ENCODE results near the gene ZSCAN2.
"Not testable (repeated sequence)": the region's sequence is repeated elsewhere in the genome, so short reads cannot be mapped to it uniquely, and the experiment has no call there.

ZSCAN2 gene

DNA sequence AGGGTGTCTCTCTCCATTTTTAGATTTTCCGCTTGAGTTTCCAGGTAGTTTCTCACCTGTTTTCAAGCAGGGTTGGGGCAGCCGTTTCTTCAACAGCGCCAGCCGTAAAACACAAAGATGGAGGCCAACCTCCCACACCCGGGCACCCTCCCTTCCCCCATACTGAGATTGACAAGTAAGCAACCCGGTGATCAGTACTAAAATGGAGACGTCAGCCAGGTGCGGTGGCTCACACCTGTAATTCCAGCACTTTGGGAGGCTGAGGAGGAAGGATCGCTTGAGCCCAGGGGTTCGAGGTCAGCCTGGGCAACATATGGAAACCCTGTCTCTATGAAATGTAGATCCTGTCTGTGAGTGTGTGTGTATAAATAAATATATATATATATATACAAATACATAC, 903 bp upstream of the ZSCAN2 start:
- no peak for DNase-seq

DNA sequence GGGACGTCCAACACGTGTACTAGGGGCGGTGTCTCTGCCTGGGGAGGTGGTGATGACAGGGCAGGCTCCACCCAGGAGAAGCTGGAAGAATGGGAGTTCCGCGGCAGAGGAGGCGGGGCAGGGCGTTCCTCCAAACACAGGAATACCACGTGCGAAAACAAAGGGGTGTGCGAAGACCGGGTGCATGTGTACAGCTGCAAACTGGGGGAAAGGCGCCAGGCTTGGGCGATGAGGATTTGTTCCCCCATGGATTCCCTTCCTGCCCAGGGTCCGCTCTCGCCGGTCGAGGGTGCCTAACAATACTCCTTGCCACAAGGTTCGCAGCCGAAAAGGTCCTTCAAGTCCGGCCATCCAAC, 500 bp upstream of the ZSCAN2 start:
- DNase-seq = peak; percentile 55

DNA sequence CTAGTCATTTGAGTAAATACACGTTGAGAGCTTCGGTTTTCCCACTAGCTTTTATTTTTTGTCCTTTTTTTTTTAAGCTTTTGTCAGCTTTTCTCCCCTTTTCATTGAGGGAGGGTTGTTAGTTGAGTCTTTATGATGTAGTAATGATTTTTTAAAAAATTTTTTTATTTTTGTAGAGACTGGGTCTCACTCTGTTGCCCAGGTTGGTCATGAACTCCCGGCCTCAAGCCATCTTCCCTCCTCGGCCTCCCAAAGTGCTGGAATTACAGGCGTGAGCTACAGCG, 688 bp downstream of the ZSCAN2 start:
- DNase-seq = no peak

DNA sequence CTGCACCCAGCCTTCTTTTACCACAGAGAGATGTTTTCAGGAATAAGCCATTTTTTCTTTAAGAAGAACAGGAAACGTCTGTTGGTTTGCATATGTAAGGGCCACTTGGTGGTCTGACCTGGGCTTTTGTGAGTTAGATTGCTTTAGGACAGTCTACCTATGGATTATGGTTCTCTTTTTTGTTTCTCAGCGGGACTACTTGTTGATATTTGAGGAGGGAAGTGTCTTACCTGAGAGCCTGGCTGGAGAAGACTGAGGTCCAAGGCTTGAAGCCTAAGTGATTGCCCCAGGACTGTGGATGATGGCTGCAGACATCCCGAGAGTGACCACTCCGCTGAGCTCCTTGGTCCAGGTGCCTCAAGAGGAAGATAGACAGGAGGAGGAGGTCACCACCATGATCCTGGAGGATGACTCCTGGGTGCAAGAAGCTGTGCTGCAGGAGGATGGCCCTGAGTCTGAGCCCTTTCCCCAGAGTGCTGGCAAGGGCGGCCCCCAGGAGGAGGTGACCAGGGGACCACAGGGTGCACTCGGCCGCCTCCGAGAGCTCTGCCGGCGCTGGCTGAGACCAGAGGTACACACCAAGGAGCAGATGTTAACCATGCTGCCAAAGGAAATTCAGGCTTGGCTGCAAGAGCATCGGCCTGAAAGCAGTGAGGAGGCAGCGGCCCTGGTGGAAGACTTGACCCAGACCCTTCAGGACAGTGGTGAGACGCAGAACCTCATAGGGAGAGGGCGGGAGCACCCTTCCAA, 3.0 kb downstream of the ZSCAN2 start:
- DNase-seq = no peak

DNA sequence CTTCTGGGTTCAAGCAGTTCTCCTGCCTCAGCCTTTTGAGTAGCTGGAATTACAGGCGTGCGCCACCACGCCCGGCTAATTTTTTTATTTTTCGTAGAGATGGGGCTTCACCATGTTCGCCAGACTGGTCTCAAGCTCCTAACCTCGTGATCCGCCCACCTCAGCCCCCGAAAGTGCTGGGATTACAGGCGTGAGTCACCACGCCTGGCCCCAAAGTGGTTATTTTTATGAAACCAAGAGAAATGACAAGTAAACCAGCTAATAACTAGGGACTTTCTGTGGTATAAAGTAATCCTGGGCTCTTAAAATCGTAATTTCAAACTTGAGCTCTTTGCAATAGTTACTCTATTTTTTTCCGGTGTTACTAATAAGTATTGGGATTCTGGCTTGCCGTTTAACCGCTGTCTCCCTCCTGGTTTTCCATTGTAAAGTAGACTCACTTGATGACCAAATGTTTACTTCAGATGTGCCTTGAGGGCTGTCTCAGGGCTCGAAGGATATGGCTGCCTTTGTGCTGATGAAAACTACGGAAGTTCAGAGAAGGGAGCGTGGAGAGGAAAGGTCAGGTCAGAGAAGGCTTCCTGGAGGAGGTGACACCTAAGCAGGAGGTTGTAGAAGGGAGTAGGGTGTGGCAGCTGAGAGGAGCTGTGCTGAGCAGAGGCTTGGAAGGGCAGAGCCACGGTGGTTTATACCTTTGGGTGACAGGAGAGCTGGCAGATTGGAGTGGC, 4.2 kb downstream of the ZSCAN2 start:
- DNase-seq = peak; percentile 84

DNA sequence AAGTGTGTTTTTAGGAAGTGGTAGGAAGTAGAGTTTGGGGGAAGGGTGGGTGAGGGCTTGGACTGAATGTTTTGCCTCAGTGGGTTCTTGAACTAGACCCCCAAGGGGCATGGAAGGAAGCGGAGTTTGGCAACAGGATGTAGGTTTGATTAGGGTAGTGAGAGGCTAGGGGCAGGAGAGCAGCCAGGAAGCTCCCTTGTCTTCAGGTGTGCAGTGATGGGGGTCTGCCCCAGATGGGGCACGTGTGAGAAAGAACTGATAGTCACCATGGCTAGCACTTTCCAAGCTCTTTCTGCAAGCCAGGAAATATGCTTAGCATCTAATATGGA, 4.7 kb downstream of the ZSCAN2 start:
- DNase-seq = no peak

DNA sequence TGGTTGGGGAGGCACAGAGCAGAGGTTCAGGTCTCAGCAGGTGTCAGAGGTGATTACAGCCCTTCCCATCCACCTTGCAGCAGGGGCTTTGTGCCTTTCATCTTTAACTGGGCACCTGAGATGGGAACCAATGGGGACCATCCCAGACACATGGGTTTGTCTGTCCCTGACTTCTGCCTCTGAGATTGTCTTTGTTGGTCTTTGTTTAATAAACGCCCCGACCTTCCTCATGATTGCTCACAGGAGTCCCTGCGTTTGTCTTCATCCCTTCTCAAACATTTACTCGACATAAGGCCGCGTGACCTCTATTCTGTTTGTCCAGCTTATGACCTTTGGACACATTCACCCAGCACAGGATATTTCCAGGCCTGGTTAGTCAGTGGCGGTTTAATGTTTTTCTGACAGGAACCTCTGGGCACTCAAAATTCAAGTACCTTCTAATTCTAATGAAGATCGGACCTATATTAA, 5.9 kb downstream of the ZSCAN2 start:
- no peak for DNase-seq

DNA sequence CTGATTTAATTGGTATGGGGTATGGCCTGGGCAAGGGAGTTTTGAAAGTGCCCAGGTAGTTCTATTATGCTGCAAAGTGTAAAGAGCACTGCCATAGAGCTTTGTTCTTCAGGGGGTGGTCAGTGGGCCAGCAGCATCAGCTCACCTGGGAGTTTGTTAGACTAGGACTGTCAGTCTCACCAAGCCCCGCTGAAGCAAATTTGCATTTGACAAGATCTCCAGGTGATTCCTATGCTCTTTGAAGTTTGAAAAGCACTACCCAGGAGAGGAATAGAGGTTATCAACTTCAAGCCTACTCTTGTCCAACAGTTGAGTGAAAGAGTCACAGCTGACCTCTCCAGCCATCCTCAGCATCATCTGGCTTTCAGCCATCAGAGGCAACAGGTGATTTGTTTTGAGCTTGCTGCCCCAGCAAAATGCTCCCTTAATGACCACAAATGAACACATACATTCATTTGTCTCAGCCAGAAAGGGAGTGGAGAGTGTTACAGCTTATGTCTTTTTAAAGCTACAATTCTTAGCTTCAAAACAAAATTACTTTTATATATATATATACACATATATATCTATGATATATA, 8.0 kb downstream of the ZSCAN2 start:
- DNase-seq = no peak

DNA sequence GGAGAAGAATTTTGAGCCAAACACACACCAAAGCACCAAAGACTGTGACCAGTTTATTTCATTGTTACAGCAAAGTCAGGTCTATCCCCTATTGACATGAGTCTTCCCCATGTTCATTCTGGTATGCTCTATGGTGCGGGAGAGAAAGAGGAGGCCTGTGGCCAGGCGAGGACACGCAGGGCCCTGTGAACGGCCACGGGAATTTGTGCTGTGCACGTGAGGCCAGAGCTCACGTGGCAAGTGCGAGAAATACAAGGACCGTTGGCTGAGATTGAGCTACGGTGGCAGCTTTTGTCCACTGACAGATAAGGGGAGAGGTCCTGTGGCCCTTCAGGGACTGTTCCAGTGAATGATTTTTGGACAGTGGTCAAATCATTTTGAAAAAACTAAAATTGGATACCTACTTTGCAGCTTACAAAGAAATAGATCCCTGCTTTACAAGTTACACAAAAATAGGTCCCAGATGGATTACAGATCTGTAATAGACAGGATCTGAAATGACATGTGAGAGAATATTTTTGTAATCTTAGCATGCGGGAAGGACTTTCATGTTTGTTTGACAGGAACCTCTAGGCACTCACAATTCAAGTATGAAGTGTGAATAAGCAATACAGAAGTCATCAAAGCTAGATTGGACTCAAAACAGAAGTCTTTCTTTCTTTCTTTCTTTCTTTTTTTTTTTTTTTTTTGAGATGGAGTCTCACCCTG, 9.2 kb downstream of the ZSCAN2 start:
- no peak for DNase-seq

DNA sequence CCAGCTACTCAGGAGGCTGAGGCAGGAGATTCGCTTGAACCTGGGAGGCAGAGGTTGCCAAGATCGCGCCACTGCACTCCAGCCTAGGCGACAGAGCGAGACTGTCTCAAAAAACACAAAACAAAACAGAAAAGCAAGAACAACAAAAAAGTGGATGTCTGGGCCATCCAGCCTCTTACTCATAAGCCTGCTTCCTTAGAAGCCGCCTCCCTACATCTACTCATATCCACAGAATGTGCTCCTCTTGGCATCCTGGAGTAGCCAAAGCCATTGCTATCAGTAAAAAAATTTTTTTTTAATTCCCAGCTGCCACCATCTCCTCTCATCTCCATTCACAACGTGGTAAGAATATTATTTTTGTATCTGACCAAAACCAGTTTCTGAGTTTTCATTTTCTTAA, 10.8 kb downstream of the ZSCAN2 start:
- no peak for DNase-seq

DNA sequence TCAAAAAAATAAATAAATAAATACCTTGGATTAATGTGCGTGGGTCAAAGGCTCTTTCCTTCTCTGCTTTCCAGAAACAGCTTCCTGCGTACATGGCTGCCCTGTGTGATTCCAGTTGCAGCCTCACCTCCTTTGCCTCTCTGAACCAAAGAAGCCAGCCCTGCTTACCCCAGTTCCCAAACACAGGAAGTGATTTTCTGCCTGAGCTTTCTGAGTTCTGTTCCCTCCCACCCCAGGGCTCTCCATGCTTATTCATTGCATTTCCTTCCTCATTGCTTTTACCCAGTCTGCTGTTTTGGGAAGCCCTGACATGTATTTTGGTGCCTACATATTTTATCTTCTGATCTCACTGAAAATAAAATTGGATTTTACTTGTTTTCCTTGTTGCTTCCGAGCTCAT, 15.4 kb downstream of the ZSCAN2 start:
- no peak for DNase-seq

DNA sequence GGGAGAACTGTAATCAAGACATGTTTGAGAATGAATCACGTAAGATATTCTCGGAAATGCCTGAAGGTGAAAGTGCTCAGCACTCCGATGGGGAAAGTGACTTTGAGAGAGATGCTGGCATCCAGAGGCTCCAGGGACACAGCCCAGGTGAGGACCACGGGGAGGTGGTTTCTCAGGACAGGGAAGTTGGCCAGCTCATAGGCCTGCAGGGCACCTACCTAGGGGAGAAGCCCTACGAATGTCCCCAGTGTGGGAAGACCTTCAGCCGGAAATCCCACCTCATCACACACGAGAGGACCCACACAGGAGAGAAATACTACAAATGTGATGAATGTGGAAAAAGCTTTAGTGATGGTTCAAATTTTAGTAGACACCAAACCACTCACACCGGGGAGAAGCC, 19.8 kb downstream of the ZSCAN2 start:
- DNase-seq = no peak

DNA sequence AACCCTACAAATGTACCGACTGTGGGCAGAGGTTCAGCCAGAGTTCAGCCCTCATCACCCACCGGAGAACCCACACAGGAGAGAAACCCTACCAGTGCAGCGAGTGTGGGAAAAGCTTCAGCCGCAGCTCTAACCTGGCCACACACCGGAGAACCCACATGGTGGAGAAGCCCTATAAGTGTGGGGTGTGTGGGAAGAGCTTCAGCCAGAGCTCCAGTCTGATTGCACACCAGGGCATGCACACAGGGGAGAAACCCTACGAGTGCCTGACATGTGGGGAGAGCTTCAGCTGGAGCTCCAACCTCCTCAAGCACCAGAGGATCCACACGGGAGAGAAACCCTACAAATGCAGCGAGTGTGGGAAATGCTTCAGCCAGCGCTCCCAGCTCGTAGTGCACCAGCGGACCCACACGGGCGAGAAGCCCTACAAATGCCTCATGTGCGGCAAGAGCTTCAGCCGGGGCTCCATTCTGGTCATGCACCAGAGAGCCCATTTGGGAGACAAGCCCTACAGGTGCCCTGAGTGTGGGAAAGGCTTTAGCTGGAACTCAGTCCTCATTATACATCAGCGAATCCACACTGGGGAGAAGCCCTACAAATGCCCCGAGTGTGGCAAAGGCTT, 20.7 kb downstream of the ZSCAN2 start:
- DNase-seq = no peak

DNA sequence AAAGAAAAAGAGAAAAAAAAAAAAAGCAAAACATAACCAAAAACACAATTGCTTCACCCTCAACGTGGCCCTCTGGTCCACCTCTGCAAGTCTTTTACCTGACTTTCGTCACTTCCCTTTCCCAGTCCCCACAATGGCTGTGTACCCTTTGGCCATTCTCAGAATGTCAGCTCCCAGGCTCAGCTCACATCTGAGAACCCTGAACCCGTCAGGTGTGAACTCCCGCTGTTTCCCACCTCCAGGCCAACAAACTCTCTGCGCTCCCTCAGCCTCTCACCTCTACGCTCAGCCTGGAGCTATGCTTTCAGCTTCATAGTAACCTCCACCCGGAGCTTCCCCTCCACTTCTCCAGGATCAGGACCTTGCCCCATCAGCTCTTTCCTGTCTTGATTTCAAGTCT, 23.6 kb downstream of the ZSCAN2 start:
- no peak for DNase-seq

DNA sequence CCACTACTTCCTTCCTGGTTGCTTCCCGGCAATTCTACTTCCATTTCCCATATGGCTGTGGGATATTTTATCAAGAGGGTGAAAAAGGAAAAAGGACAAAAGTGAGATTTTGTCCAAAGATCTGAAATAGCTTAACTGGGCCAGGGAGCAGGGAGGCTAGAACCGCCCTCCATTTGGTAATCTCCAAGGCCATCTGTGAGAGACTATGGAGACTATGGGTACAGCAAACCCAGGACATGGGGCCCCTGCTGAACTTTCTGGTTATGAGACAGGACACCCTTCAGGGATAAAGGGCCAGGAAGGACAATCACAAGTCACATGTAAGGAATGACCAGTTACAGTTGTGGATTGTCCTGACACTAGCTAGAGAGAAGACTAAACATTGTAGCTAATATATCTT, 24.3 kb downstream of the ZSCAN2 start:
- DNase-seq = no peak

DNA sequence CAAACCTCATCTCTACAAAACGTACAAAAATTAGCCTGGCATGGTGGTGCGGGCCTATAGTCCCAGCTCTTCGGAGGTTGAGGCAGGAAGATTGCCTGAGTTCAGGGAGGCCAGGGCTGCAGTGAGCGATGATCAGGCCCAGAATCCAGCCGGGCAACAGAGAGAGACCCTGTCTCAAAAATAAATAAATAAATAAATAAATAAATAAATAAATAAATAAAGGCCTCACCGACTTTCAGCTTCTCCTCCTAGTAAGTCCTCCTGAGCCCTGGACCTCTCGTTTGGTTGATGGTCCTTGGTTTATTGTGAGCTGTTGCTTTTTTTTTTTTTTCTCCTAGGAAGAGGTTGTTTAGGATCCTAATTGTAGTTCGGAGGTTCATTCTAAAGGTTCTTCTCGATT, 28.2 kb downstream of the ZSCAN2 start:
- no peak for DNase-seq

DNA sequence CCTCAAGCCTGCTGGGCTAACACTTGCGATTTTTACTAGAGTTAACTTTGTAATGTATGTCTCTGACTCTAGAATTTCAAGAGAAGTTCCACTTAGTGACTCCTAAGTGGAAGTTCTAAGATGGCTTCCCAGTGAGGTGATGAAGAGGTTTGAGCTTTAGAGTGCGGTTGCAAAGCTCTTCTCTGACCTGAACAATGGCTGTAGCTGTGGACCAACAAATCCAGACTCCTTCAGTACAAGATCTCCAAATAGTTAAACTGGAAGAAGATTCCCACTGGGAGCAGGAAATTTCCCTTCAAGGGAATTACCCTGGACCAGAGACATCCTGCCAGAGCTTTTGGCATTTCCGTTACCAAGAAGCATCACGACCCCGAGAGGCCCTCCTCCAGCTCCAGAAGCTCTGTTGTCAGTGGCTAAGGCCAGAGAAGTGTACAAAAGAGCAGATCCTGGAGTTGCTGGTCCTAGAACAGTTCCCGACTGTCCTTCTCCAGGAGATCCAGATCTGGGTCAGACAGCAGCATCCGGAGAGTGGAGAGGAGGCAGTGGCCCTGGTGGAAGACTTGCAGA, 31.0 kb downstream of the ZSCAN2 start:
- DNase-seq = no peak

DNA sequence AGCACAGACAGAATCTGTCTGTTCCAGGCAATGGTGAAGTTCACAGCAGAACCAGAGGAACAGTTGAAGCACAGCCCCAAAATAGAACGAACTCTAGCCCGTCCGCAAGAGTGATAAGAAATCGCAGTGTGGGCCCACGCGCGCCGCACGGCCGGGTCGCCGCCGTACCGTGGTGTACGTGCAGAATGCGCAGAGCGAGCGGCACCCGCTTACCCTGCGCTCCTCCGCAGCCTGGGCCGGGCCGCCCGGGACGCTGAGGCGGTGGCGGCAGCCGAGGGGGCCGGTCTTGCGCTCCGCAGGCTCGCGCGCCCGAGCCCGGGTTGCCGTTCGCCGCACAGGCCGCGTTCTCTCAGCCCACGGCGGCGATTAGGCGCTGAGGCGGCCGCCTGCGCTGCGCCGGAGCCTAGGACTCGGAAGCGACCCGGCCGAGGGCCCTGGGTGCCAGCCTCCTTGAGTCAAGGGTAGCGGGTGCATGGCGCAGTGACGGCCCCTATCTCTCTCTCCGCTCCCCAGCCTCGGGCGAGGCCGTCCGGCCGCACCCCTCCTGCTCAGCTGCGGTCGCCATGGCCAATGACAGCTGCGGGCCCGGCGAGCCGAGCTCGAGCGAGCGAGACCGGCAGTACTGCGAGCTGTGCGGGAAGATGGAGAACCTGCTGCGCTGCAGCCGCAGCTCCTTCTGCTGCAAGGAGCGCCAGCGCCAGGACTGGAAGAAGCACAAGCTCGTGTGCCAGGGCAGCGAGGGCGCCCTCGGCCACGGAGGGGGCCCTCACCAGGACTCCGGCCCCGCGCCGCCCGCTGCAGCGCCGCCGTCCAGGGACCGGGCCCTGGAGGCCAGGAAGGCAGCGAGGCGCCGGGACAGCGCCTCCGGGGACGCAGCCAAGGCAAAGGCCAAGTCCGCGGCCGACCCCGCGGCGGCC, 32.8 kb downstream of the ZSCAN2 start:
- peak; percentile 77 for DNase-seq

DNA sequence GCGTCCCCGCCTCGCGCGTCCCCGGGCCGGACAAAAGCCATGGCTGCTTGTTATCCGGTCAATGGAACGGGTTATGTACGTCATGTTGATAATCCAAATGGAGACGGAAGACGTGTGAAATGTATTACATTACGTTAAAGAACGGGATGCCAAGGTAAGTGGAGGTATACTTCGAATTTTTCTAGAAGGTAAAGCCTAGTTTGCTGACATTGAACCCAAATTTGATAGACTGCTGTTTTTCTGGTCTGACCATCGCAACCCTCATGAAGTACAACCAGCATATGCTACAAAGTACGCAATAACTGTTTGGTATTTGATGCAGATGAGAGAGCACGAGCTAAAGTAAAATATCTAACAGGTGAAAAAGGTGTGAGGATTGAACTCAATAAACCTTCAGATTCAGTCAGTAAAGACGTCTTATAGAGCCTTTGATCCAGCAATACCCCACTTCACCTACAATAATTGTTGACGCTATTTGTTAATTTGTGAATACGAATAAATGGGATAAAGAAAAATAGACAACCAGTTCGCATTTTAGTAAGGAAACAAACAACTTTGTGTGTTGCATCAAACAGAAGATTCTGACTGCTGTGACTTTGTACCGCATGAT, 33.5 kb downstream of the ZSCAN2 start:
- no peak for DNase-seq

DNA sequence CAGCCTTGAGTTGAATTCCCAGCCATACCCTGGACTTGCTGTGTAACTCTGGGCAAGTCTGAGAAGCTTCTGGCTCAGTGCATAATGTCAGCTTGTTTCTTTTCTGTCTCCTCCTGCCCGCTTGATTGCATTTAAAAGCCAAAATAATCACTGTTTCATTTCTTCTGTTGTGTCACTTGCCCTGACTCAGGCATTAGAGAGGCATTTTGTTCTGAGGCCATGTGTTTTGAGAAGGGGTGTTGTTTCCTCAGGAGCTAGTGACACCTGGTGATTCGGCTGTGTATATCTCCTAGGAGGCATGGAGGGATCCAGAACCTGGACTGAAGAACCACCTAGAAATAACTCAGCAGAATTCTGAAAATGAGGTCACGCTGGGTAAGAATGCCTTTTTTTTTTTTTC, 37.3 kb downstream of the ZSCAN2 start:
- DNase-seq = no peak

DNA sequence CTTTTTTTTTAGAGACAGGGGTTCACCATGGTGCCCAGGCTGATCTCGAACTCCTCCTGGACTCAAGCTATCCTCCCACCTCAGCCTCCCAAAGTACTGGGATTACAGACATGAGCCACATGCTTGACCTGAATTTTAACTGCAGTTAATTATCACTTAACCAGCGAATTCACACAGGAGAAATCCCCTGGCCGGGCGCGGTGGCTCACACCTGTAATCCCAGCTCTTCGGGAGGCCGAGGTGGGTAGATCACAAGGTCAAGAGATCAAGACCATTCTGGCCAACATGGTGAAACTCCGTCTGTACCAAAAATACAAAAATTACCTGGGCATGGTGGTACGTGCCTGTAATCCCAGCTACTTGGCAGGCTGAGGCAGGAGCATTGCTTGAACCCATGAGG, 41.1 kb downstream of the ZSCAN2 start:
- DNase-seq = not testable (repeated sequence)

DNA sequence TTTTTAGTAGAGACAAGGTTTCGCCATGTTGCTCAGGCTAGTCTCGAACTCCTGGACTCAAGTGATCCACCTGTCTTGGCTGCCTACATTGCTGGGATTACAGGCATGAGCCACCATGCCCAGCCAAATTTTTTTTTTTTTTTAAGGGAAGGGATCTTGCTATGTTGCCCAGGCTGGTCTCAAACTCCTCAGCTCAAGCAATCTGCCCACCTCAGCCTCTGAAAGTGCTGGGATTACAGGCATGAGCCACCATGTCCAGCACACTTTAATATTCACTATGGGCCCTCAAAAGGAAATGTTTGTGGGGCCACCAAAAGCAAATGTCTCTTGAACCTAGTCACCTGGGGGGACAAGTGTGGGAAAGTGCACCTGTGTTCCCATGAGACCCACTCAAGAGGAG, 41.8 kb downstream of the ZSCAN2 start:
- DNase-seq = not testable (repeated sequence)

All from activated naive CD4-positive, alpha-beta T cell treated with Interleukin-2 at 50 U/mL for 16 hours (primary cell).